ENCODE data around the gene LSMEM2. TPM values are rescaled to one million over a fixed set of nuclear protein-coding genes. Genes with fewer than 3 reads are reported as not detected.
"Not testable (repeated sequence)": the region's sequence is repeated elsewhere in the genome, so short reads cannot be mapped to it uniquely, and the experiment has no call there.

LSMEM2 gene
- total RNA-seq, 2 donors from 2014 or later = not detected

DNA sequence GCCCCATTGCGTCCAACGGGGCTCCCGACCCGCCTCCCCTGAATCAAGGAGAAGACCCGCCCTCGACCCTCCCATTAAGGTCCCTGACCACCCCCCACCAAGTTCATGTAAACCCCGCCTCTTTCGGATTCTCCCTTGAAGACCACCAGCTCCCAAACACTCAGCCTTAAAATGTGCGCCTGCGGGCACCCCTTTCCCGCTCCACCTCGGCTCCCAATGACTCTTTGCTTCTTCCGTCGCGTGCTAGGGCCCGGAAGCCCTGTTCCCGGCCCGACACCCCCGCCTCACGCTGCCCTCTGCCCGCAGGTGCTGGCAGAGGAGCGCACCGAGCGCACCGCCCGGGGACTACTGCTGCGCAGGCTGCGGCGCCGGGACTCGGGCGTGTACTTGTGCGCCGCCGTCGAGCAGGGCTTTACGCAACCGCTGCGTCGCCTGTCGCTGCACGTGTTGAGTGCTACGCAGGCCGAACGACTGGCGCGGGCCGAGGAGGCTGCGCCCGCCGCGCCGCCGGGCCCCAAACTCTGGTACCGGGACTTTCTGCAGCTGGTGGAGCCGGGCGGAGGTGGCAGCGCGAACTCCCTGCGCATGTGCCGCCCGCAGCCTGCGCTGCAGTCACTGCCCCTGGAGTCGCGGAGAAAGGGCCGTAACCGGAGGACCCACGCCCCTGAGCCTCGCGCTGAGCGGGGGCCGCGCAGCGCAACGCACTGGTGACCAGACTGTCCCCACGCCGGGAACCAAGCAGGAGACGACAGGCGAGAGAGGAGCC, 2.7 kb upstream of the LSMEM2 start:
- DNase-seq (ENCODE audit: low spot score) = no peak
- Histone ChIP-seq H3K4me1 (ENCODE audit: control insufficient read depth in 1 of 2, low read depth in 2 of 2) (peaks cover 4 to 20% of the 10 kb centered on the region in 2 donors), H3K27me3 (replicated peaks; ENCODE audit: insufficient read depth) (no peaks in the 10 kb centered on the region), H3K27ac (no peak overlapping the region), H3K36me3 (peaks cover 6% of the 10 kb centered on the region), H3K9me3 (no peaks in the 10 kb centered on the region), H3K4me3 (no peak overlapping the region)
- TF ChIP-seq, protein P1, sequence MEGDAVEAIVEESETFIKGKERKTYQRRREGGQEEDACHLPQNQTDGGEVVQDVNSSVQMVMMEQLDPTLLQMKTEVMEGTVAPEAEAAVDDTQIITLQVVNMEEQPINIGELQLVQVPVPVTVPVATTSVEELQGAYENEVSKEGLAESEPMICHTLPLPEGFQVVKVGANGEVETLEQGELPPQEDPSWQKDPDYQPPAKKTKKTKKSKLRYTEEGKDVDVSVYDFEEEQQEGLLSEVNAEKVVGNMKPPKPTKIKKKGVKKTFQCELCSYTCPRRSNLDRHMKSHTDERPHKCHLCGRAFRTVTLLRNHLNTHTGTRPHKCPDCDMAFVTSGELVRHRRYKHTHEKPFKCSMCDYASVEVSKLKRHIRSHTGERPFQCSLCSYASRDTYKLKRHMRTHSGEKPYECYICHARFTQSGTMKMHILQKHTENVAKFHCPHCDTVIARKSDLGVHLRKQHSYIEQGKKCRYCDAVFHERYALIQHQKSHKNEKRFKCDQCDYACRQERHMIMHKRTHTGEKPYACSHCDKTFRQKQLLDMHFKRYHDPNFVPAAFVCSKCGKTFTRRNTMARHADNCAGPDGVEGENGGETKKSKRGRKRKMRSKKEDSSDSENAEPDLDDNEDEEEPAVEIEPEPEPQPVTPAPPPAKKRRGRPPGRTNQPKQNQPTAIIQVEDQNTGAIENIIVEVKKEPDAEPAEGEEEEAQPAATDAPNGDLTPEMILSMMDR (IDR thresholded peaks at IDR 0.05) = no peak
- no peak for ATAC-seq (ENCODE audit: insufficient number of reproducible peaks, low FRiP score, low read depth)

DNA sequence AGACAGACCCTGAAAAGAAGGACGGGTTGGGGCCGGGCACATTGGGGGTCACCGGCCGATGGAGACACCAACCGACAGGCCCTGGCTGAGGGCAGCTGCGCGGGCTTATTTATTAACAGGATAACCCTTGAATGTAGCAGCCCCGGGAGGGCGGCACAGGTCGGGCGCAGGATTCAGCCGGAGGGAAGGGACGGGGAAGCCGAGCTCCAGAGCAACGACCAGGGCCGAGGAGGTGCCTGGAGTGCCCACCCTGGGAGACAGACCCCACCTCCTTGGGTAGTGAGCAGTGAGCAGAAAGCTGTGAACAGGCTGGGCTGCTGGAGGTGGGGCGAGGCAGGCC, 2.2 kb upstream of the LSMEM2 start:
- peaks cover 6% of the 10 kb centered on the region for H3K36me3 ChIP-seq
- ATAC-seq (ENCODE audit: insufficient number of reproducible peaks, low FRiP score, low read depth) (no peak), DNase-seq (ENCODE audit: low spot score) (no peak)
- no peaks in the 10 kb centered on the region for H3K9me3 ChIP-seq
- no peaks in the 10 kb centered on the region for H3K27me3 ChIP-seq (replicated peaks; ENCODE audit: insufficient read depth)
- no peak overlapping the region for H3K27ac ChIP-seq
- TF ChIP-seq, protein P1 (IDR thresholded peaks at IDR 0.05) = no peak
- H3K4me3 ChIP-seq = no peak overlapping the region
- H3K4me1 ChIP-seq (ENCODE audit: control insufficient read depth in 1 of 2, low read depth in 2 of 2) = peaks cover 4 to 20% of the 10 kb centered on the region in 2 donors

DNA sequence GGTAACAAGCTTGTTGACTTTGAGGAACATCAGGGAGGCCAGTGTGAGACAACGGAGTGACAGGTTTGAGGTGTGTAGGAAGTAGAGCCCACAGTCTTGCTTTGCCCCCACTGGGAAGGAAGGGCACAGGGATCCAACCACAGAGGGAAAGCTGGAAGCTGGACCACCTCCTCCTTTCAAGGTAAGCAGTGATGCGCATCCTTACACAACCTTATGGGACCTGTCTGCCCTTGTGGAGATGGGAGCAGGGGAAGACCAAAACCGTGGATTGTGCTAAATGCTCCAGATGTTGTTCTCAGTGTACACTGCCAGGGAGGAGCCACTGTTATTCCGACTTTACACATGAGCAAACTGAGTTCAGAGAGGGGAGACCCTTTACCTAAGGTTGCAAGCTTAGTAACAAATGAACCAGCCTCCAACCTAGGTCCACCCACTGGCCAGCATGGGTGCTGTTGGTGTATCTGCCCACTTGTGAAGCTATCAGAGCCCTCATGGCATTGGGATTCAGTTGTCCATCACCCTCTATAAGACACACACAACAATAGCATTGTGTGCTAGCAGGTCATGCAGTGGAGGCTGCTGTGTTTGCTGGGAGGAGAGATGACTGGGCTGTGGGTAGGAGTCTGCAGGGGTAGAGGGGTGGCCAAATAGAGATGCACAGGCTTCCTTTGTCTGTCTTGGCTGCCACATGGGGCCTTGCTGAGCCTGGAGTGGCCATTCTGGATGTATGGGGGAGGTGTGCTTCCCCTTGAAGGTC, 586 bp upstream of the LSMEM2 start:
- H3K4me3 ChIP-seq = no peak overlapping the region
- peak overlapping the region; percentile 25 to 56 for H3K27ac ChIP-seq
- no peaks in the 10 kb centered on the region for H3K27me3 ChIP-seq (replicated peaks; ENCODE audit: insufficient read depth)
- H3K36me3 ChIP-seq = peaks cover 6% of the 10 kb centered on the region
- ATAC-seq (ENCODE audit: insufficient number of reproducible peaks, low FRiP score, low read depth) (no peak), DNase-seq (ENCODE audit: low spot score) (no peak)
- H3K4me1 ChIP-seq (ENCODE audit: control insufficient read depth in 1 of 2, low read depth in 2 of 2) = peaks cover 4 to 16% of the 10 kb centered on the region in 2 donors
- H3K9me3 ChIP-seq = no peaks in the 10 kb centered on the region
- TF ChIP-seq, protein P1 (IDR thresholded peaks at IDR 0.05) = no peak

DNA sequence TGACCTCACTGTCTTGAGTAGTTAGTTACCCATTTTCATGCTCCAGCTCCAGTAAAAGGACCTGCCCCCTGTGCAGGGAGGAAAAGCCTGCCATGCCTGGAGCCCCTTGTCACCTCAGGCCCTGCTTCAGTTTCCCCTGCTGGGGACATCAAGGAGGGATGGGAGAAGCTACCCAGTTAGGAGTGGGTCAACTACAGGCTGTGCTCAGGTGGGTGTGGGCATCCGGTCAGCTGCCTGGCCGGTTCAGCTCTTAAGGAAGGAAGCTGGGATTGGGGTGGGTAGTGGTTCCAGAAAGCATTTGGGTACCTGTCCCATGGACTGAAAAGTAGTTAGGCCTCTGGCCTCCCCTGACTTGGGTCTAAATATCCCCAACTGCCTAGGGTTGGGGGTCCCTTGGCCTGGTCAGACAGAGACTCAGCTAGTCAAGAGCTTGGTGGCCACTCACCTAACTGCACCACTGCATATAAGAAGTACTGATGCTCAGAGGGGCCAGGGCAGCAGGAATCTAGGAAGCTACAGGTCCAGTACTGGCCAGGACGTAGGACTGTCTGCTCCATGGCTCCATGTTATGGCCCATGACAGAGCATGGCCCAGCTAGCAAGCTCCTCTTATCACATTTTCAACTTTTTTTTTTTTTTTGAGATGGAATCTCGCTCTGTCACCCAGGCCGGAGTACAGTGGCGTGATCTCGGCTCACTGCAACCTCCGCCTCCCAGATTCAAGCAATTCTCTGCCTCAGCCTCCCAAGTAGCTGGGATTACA, 549 bp downstream of the LSMEM2 start:
- TF ChIP-seq, protein P1 (IDR thresholded peaks at IDR 0.05) = no peak
- Histone ChIP-seq H3K27me3 (replicated peaks; ENCODE audit: insufficient read depth) (no peaks in the 10 kb centered on the region), H3K27ac (peak overlapping the region; percentile 34 to 56), H3K4me1 (ENCODE audit: control insufficient read depth in 1 of 2, low read depth in 2 of 2) (peaks cover 4 to 13% of the 10 kb centered on the region in 2 donors), H3K9me3 (no peaks in the 10 kb centered on the region), H3K4me3 (no peak overlapping the region), H3K36me3 (peaks cover 6% of the 10 kb centered on the region)
- no peak for ATAC-seq (ENCODE audit: insufficient number of reproducible peaks, low FRiP score, low read depth)
- DNase-seq (ENCODE audit: low spot score) = no peak

DNA sequence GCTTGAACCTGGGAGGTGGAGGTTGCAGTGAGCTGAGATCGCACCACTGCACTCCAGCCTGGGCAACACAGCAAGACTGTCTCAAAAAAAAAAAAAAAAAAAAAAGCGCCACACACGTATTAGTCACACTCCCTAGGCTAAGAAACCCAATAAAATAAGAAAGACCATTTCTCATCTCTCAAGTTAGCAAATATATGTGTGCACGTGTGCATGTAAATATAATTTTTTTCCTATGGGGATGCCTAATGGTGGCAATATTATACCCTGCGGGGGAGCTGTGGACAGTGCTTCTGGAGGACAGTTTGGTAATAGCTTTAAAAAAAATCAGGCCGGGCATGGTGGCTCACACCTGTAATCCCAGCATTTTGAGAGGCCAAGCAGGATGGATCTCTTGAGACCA, 5.2 kb downstream of the LSMEM2 start:
- H3K4me1 ChIP-seq (ENCODE audit: control insufficient read depth in 1 of 2, low read depth in 2 of 2); ATAC-seq (ENCODE audit: insufficient number of reproducible peaks, low FRiP score, low read depth): not testable (repeated sequence)

More for the DNA sequence above, 5.2 kb downstream of the LSMEM2 start:
- not testable (repeated sequence) for H3K27ac ChIP-seq; H3K27me3 ChIP-seq (replicated peaks; ENCODE audit: insufficient read depth); H3K4me3 ChIP-seq; H3K9me3 ChIP-seq; DNase-seq (ENCODE audit: low spot score)
- peaks cover 19% of the 10 kb centered on the region for H3K36me3 ChIP-seq

All from thoracic aorta (tissue), 2 donors.